Measurements from ENCODE around the gene SSH3.

The SSH3 gene

GRCh38 chr11:67311556-67312082 lies 8.3 kb downstream of the SSH3 start:
- DNase-seq (ENCODE audit: insufficient read length, low spot score) (no peak), FAIRE-seq (no peak)
- TF ChIP-seq CTCF (IDR thresholded peaks at IDR 0.05; ENCODE audit: insufficient read depth, missing control alignments), result no peak

- FAIRE-seq (no peak), DNase-seq (ENCODE audit: insufficient read length, low spot score) (no peak)
- no peak for TF ChIP-seq CTCF (IDR thresholded peaks at IDR 0.05; ENCODE audit: insufficient read depth, missing control alignments)
Observed at GRCh38 chr11:67312187-67313021, 9.1 kb downstream of the SSH3 start.

- DNase-seq (ENCODE audit: insufficient read length, low spot score) (no peak), FAIRE-seq (no peak)
- TF ChIP-seq CTCF (IDR thresholded peaks at IDR 0.05; ENCODE audit: insufficient read depth, missing control alignments), result no peak
Observed at GRCh38 chr11:67313125-67313890, 10.0 kb downstream of the SSH3 start.

GRCh38 chr11:67314218-67314617 lies 10.9 kb downstream of the SSH3 start:
- no peak for TF ChIP-seq CTCF (IDR thresholded peaks at IDR 0.05; ENCODE audit: insufficient read depth, missing control alignments)
- FAIRE-seq (no peak), DNase-seq (ENCODE audit: insufficient read length, low spot score) (no peak)

GRCh38 chr11:67315325-67315909 lies 12.1 kb downstream of the SSH3 start:
- FAIRE-seq (no peak), DNase-seq (ENCODE audit: insufficient read length, low spot score) (no peak)
- no peak for TF ChIP-seq CTCF (IDR thresholded peaks at IDR 0.05; ENCODE audit: insufficient read depth, missing control alignments)

GRCh38 chr11:67316882-67317204 lies 13.5 kb downstream of the SSH3 start:
- no peak for TF ChIP-seq CTCF (IDR thresholded peaks at IDR 0.05; ENCODE audit: insufficient read depth, missing control alignments)
- FAIRE-seq (no peak), DNase-seq (ENCODE audit: insufficient read length, low spot score) (no peak)

Data from D721Med (cell line).